Prostate gland (tissue), 2 donors: ENCODE measurements around the gene SPRR4. TPM values are rescaled to one million over a fixed set of nuclear protein-coding genes. Genes with fewer than 3 reads are reported as not detected.
"Not testable (repeated sequence)": the region's sequence is repeated elsewhere in the genome, so short reads cannot be mapped to it uniquely, and the experiment has no call there.

Experiments
- DNase-seq: peaks from one replicate; pipeline ENCODE4 v3.0.0-alpha.2; 2019; ENCODE audit warnings: low spot score
- H3K27ac ChIP-seq, 2 donors: fragments of 200-600 bp; sonication (generic); 2 replicates each; pipeline ENCODE4 v1.5.1; 2017 to 2019
- H3K27me3 ChIP-seq: fragments of 200-600 bp; sonication (generic); replicated peaks from 2 replicates; pipeline ENCODE4 v1.5.1; 2019; ENCODE audit not compliant: insufficient read depth
- H3K36me3 ChIP-seq, 2 donors: fragments of 200-600 bp; sonication (generic); 1 replicate in 1 of 2; 2 replicates in 1 of 2; pipeline versions ENCODE4 v1.5.1 to v1.8.1; 2017 to 2019
- H3K4me1 ChIP-seq: fragments of 200-600 bp; sonication (generic); replicated peaks from 2 replicates; pipeline ENCODE4 v1.5.1; 2019
- H3K4me3 ChIP-seq, 2 donors: fragments of 200-600 bp; sonication (generic); 2 replicates each; pipeline ENCODE4 v1.5.1; 2017 to 2019
- H3K9me3 ChIP-seq: fragments of 200-600 bp; sonication (generic); 2 replicates; pipeline ENCODE4 v1.5.1; 2017
- POLR2A ChIP-seq: fragments of 450-650 bp; IDR thresholded peaks from one replicate; pipeline ENCODE4 v1.6.1; 2016; ENCODE audit warnings: antibody characterized with exemption, mild to moderate bottlenecking
- POLR2AphosphoS5 ChIP-seq: sonication (generic); formaldehyde crosslinking; IDR thresholded peaks from one replicate; pipeline ENCODE4 v1.6.1; 2017; ENCODE audit warnings: antibody characterized with exemption
- WGBS: methylation state at CpG from one replicate; pipeline ENCODE4 v1.1.5; 2018; 5-methylcytosine and 5-hydroxymethylcytosine counted together
- intact Hi-C: fragments of 100-400 bp; cut with DNase I; formaldehyde crosslinking; loops from one replicate; pipeline ENCODE4 v1.14.2; 2022
- small RNA-seq, 2 donors: library from RNA; depleted of rRNA; stranded (forward); fragments of <200 nt; gene quantifications; one replicate each; pipeline ENCODE3, GENCODE V24; 2016
- total RNA-seq, 2 donors: library from RNA; depleted of rRNA; stranded (reverse); fragments of >200 nt; gene quantifications; one replicate each; pipeline ENCODE4 v1.1.0, GENCODE V29; 2016
- TF ChIP-seq, protein P1 (sequence below), 4 experiments: fragments of 200-600 bp in 2 of 4; fragments of 450-650 bp in 2 of 4; sonication (generic) in 2 of 4; IDR thresholded peaks; 1 replicate in 3 of 4; 2 replicates in 1 of 4; pipeline ENCODE4 v1.5.1; 2016 to 2019; ENCODE audit warnings: antibody characterized with exemption in 4 of 4, mild to moderate bottlenecking in 2 of 4, moderate library complexity in 2 of 4

Gene SPRR4
- total RNA-seq, 2 donors from 2014 or later: not detected

DNA sequence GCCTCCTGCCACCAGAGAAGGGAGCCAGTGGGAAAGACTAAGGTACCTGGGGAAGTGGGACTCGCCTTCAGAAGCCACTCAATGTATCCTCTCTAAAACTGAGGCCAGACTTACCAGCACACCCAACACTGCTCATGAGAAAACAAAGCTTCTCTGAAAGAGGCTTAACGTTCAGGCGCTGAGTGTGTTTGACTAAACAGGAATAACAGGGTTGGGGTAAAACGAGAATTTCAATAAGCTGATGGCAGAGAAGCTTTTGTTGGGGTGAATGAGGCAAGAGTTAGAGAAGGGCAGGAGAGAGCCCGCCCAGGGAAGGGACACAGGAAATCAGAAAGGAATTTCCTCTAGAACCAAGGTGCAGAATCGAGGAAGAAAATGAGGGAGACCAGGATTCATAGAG lies 29.4 kb downstream of the SPRR4 start:
- Histone ChIP-seq H3K4me1 (no peaks in the 10 kb centered on the region), H3K9me3 (no peaks in the 10 kb centered on the region), H3K4me3 (no peak overlapping the region), H3K27me3 (no peaks in the 10 kb centered on the region), H3K27ac (no peak overlapping the region), H3K36me3 (no peaks in the 10 kb centered on the region)
- DNase-seq: no peak
- TF ChIP-seq POLR2AphosphoS5: no peak
- no peak for TF ChIP-seq POLR2A
- TF ChIP-seq, protein P1, sequence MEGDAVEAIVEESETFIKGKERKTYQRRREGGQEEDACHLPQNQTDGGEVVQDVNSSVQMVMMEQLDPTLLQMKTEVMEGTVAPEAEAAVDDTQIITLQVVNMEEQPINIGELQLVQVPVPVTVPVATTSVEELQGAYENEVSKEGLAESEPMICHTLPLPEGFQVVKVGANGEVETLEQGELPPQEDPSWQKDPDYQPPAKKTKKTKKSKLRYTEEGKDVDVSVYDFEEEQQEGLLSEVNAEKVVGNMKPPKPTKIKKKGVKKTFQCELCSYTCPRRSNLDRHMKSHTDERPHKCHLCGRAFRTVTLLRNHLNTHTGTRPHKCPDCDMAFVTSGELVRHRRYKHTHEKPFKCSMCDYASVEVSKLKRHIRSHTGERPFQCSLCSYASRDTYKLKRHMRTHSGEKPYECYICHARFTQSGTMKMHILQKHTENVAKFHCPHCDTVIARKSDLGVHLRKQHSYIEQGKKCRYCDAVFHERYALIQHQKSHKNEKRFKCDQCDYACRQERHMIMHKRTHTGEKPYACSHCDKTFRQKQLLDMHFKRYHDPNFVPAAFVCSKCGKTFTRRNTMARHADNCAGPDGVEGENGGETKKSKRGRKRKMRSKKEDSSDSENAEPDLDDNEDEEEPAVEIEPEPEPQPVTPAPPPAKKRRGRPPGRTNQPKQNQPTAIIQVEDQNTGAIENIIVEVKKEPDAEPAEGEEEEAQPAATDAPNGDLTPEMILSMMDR (IDR thresholded peaks at IDR 0.05): no peak
- 72% methylated on average over 6 of the region's 6 CpGs for WGBS
- intact Hi-C loops: no loop called here

DNA sequence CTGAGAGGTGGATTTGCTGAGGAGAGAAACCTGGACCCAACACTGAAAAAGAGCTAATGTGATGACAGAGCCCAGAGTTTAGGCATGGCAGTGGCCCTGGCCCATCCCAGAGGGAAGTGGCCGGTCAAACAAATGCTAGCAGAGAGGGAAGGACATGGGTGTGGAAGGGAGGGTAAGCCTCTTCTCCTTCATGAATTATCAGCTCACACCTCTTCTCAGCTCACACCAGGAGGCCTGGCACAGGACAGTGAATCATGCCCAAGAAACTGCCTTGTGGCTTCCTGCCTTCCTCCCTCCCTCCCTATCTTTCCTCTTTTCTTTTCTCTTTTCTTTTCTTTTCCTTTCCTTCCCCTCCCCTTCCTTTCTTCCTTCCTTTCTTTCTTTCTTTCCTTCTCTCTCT lies 29.8 kb downstream of the SPRR4 start:
- no peak for DNase-seq
- WGBS: 83% methylated on average over 1 of the region's 1 CpG
- Histone ChIP-seq H3K4me1 (no peaks in the 10 kb centered on the region), H3K9me3 (no peaks in the 10 kb centered on the region), H3K27ac (no peak overlapping the region), H3K27me3 (no peaks in the 10 kb centered on the region), H3K4me3 (no peak overlapping the region), H3K36me3 (no peaks in the 10 kb centered on the region)
- no peak for TF ChIP-seq POLR2A
- TF ChIP-seq POLR2AphosphoS5: no peak
- TF ChIP-seq, protein P1 (IDR thresholded peaks at IDR 0.05): no peak
- intact Hi-C loops: no loop called here

DNA sequence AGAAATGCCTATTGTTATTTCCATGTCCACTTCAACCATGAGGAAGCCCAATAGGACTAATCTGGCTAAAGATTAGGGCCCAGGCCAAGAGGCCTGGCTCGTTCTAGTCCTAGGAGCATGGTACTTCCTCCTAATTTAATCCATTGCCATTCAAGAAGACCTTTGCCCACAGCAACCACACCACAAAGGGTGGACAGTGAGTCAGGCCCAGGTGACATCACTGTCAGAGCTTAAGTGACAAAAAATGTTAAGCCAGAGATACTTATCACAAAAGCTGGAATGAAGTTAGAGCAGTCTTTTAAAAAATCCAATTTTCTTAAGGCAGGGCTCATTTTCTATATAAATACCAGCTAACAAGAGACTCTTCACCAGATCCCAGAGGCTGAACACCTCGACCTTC lies 30.9 kb downstream of the SPRR4 start, which contains the start of gene SPRR3:
TSS of gene SPRR3 (plus strand) at position 368 of the 400 bp plus-strand sequence. CDS start 1,272 bp downstream, outside the sequence.
- WGBS: 81% methylated on average over 2 of the region's 2 CpGs
- TF ChIP-seq POLR2A: no peak
- no peak for TF ChIP-seq POLR2AphosphoS5
- TF ChIP-seq, protein P1 (IDR thresholded peaks at IDR 0.05): no peak
- no peak within 1 kb of the TSS for H3K27ac ChIP-seq
- H3K36me3 ChIP-seq: no peaks in the 10 kb centered on the region
- H3K4me1 ChIP-seq: no peaks in the 10 kb centered on the region
- no peak for DNase-seq
- intact Hi-C loops: no loop called here
- no peak within 1 kb of the TSS for H3K4me3 ChIP-seq
- H3K27me3 ChIP-seq: no peaks in the 10 kb centered on the region
- no peaks in the 10 kb centered on the region for H3K9me3 ChIP-seq

DNA sequence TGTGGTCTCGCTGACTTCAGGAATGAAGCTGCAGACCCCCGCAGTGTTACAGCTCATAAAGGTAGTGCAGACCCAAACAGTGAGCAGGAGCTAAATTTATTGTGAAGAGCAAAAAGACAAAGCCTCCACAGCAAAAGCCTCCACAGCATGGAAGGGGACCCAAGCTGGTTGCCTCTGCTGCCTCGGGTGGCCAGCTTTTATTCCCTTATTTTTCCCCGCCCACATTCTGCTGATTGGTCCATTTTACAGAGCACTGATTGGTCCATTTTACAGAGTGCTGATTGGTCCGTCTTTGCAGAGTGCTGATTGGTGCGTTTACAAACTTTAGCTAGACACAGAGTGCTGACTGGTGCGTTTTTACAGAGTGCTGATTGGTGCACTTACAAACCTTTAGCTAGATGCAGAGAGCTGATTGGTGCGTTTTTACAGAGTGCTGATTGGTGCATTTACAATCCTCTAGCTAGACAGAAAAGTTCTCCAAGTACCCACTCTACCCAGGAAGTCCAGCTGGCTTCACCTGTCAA lies 40.8 kb downstream of the SPRR4 start:
- 85% methylated on average over 8 of the region's 8 CpGs for WGBS
- DNase-seq, H3K36me3 ChIP-seq, H3K27ac ChIP-seq, intact Hi-C loops, H3K9me3 ChIP-seq, H3K27me3 ChIP-seq, H3K4me1 ChIP-seq, H3K4me3 ChIP-seq: not testable (repeated sequence)

DNA sequence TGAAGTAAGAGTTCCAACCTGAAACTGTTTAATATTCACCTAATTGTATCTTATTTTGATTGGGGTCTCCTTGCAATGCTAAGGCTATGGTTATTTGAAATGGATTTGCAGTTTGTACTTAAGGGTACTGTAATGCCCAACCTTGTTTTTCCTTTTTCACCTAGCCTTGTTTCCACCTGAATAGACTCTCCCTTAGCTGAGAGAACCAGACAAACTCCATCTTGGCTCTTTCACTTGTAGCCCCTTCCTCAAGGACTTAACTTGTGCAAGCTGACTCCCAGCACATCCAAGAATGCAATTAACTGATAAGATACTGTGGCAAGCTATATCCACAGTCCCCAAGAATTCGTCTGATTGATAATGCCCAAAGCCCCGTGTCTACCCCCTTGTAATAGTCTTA lies 51.4 kb downstream of the SPRR4 start:
- H3K9me3 ChIP-seq, H3K36me3 ChIP-seq, intact Hi-C loops, H3K27me3 ChIP-seq, H3K4me3 ChIP-seq, H3K27ac ChIP-seq, H3K4me1 ChIP-seq, DNase-seq: not testable (repeated sequence)
- WGBS: 26% methylated on average over 2 of the region's 2 CpGs

Small RNA genes lying within 50 kb of the gene (small RNA-seq; reads per million reads assigned to genes)
- gene RF00322 (0 reads per million in 2 donors), gene SPRR1A (0 reads per million in 2 donors)

Other genes with a start within 250 kb of the SPRR4 start
- gene KPRP, start 212.6 kb upstream of the SPRR4 start, total RNA-seq: under 1 TPM in 1 of 2 donors, not detected in 1; 0.57 TPM
- not detected for gene LCE1F, start 195.5 kb upstream of the SPRR4 start, total RNA-seq
- gene LCE1E, start 184.4 kb upstream of the SPRR4 start, total RNA-seq: not detected
- gene LCE1D, start 173.9 kb upstream of the SPRR4 start, total RNA-seq: not detected
- gene LCE1C, start 164.0 kb upstream of the SPRR4 start, total RNA-seq: 1 to 10 TPM in 1 of 2 donors, not detected in 1; 8.6 TPM
- gene LCE1B, start 158.7 kb upstream of the SPRR4 start, total RNA-seq: under 1 TPM in 1 of 2 donors, not detected in 1; 0.51 TPM
- gene LCE1A, start 143.2 kb upstream of the SPRR4 start, total RNA-seq: 1 to 10 TPM in 1 of 2 donors, not detected in 1; 3.4 TPM
- not detected for gene LCE6A, start 127.8 kb upstream of the SPRR4 start, total RNA-seq
- gene LCE7A, start 110.7 kb upstream of the SPRR4 start, total RNA-seq: not detected
- gene SMCP, start 92.3 kb upstream of the SPRR4 start, total RNA-seq: 10 to 100 TPM in 1 of 2 donors, not detected in 1; 36.5 TPM
- under 1 TPM; 0.46 to 0.57 TPM for gene IVL, start 62.1 kb upstream of the SPRR4 start, total RNA-seq
- gene SPRR5, start 23.4 kb upstream of the SPRR4 start, total RNA-seq: not detected
- gene SPRR1A, start 13.4 kb downstream of the SPRR4 start, total RNA-seq: not detected
- gene SPRR3, start 31.1 kb downstream of the SPRR4 start, total RNA-seq: not detected
- gene SPRR1B, start 60.6 kb downstream of the SPRR4 start, total RNA-seq: not detected
- gene SPRR2D, start 70.5 kb downstream of the SPRR4 start, total RNA-seq: not detected
- gene SPRR2A, start 86.9 kb downstream of the SPRR4 start, total RNA-seq: not detected
- gene SPRR2B, start 101.0 kb downstream of the SPRR4 start, total RNA-seq: not detected
- not detected for gene SPRR2E, start 123.9 kb downstream of the SPRR4 start, total RNA-seq
- 1 to 10 TPM in 1 of 2 donors, not detected in 1; 2.2 TPM for gene SPRR2F, start 142.9 kb downstream of the SPRR4 start, total RNA-seq
- not detected for gene SPRR2G, start 180.2 kb downstream of the SPRR4 start, total RNA-seq
- gene LELP1, start 232.8 kb downstream of the SPRR4 start, total RNA-seq: 1 to 10 TPM in 1 of 2 donors, not detected in 1; 4.4 TPM
- gene PRR9, start 246.9 kb downstream of the SPRR4 start, total RNA-seq: not detected